ENCODE measurements around the gene TECR.
"Not testable (repeated sequence)": the region's sequence is repeated elsewhere in the genome, so short reads cannot be mapped to it uniquely, and the experiment has no call there.

Gene TECR

DNA sequence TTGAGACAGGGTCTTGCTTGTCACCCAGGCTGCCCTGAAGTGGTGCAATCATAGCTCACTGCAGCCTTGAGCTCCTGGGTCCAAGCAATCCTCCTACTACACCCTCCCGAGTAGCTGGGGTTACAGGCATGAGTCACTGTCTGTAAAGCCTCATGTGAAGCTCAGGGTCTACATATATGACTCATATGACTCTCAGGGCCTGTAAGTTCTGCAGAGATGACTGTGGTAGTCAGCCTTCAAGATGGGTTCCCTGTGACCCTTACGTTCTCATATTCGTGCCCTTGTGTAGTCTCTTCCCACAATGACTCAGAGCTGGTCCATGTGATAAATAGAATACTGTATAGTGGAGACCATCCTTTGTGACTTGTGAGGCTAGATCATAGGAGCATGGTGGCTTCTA is 55.8 kb downstream of the TECR start:
- H3K4me1 ChIP-seq (ENCODE audit: control extremely low read depth in 1 of 4, control insufficient read depth in 4 of 4, insufficient read depth in 4 of 4, low read length in 3 of 4); H3K27me3 ChIP-seq (replicated peaks in 2 of 5; ENCODE audit: control insufficient read depth in 4 of 5, insufficient read depth in 5 of 5, low read length in 4 of 5); H3K36me3 ChIP-seq (ENCODE audit: control insufficient read depth in 4 of 4, insufficient read depth in 4 of 4, low read length in 3 of 4); H3K4me3 ChIP-seq (ENCODE audit: control insufficient read depth in 1 of 7, extremely low read depth in 1 of 7, insufficient read depth in 4 of 7, low read depth in 2 of 7, low read length in 6 of 7); POLR2A ChIA-PET; CTCF ChIA-PET; H3K27ac ChIP-seq (ENCODE audit: insufficient read depth in 1 of 2, low read depth in 1 of 2, low read length in 2 of 2, poor library complexity in 1 of 2, severe bottlenecking in 2 of 2); H3K9me3 ChIP-seq (ENCODE audit: control extremely low read depth in 1 of 5, control insufficient read depth in 4 of 5, insufficient read depth in 2 of 5, low read depth in 1 of 5, low read length in 4 of 5): not testable (repeated sequence)
- WGBS (ENCODE audit: insufficient coverage), result no CpG with 5 or more reads among the region's 3 CpGs
- peak in 1 of 3 donors; percentile 47 for DNase-seq

DNA sequence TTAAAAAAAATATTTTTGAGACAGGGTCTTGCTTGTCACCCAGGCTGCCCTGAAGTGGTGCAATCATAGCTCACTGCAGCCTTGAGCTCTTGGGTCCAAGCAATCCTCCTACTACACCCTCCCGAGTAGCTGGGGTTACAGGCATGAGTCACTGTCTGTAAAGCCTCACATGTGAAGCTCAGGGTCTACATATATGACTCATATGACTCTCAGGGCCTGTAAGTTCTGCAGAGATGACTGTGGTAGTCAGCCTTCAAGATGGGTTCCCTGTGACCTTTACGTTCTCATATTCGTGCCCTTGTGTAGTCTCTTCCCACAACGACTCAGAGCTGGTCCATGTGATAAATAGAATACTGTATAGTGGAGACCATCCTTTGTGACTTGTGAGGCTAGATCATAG is 60.0 kb downstream of the TECR start:
- H3K9me3 ChIP-seq (ENCODE audit: control extremely low read depth in 1 of 5, control insufficient read depth in 4 of 5, insufficient read depth in 2 of 5, low read depth in 1 of 5, low read length in 4 of 5); H3K27ac ChIP-seq (ENCODE audit: insufficient read depth in 1 of 2, low read depth in 1 of 2, low read length in 2 of 2, poor library complexity in 1 of 2, severe bottlenecking in 2 of 2); POLR2A ChIA-PET; H3K27me3 ChIP-seq (replicated peaks in 2 of 5; ENCODE audit: control insufficient read depth in 4 of 5, insufficient read depth in 5 of 5, low read length in 4 of 5); CTCF ChIA-PET; H3K4me1 ChIP-seq (ENCODE audit: control extremely low read depth in 1 of 4, control insufficient read depth in 4 of 4, insufficient read depth in 4 of 4, low read length in 3 of 4); H3K36me3 ChIP-seq (ENCODE audit: control insufficient read depth in 4 of 4, insufficient read depth in 4 of 4, low read length in 3 of 4); H3K4me3 ChIP-seq (ENCODE audit: control insufficient read depth in 1 of 7, extremely low read depth in 1 of 7, insufficient read depth in 4 of 7, low read depth in 2 of 7, low read length in 6 of 7): not testable (repeated sequence)
- WGBS (ENCODE audit: insufficient coverage), result no CpG with 5 or more reads among the region's 4 CpGs
- peak in 1 of 3 donors; percentile 19 for DNase-seq

DNA sequence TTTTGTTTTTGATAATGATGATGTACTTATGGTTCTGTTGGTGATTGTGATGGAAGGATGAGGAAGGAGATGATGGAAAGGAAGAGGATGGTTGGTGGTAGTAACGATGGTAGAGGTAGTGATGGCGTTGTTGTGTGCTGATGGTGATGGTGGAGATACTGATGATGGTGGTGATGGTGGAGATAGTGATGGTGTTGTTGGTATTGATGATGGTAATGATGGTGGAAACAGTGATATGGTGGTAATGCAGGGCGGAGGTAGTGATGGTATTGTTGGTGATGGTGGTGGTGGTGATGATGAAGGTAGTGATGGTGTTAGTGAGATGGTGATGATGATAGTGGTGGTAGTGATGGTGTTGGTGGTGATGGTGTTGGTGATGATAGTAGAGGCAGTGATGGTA is 66.2 kb downstream of the TECR start:
- Histone ChIP-seq H3K9me3 (ENCODE audit: control extremely low read depth in 1 of 5, control insufficient read depth in 4 of 5, insufficient read depth in 2 of 5, low read depth in 1 of 5, low read length in 4 of 5) (peaks cover 0 to 3% (median 0%) of the 10 kb centered on the region in 5 experiments), H3K4me3 (ENCODE audit: control insufficient read depth in 1 of 7, extremely low read depth in 1 of 7, insufficient read depth in 4 of 7, low read depth in 2 of 7, low read length in 6 of 7) (no peak overlapping the region), H3K36me3 (ENCODE audit: control insufficient read depth in 4 of 4, insufficient read depth in 4 of 4, low read length in 3 of 4) (no peaks in the 10 kb centered on the region), H3K27ac (ENCODE audit: insufficient read depth in 1 of 2, low read depth in 1 of 2, low read length in 2 of 2, poor library complexity in 1 of 2, severe bottlenecking in 2 of 2) (no peak overlapping the region), H3K4me1 (ENCODE audit: control extremely low read depth in 1 of 4, control insufficient read depth in 4 of 4, insufficient read depth in 4 of 4, low read length in 3 of 4) (peaks cover 0 to 2% (median 0%) of the 10 kb centered on the region in 4 experiments), H3K27me3 (replicated peaks in 2 of 5; ENCODE audit: control insufficient read depth in 4 of 5, insufficient read depth in 5 of 5, low read length in 4 of 5) (no peaks in the 10 kb centered on the region)
- no peak for DNase-seq
- WGBS (ENCODE audit: insufficient coverage), result 88% methylated on average over 3 of the region's 3 CpGs
- POLR2A ChIA-PET, result no interaction called here
- CTCF ChIA-PET, result interaction anchor here (0.6 kb wide), 1 partner anchor 1172 kb away, joined by 3 read pairs; no protein-coding TSS in a partner anchor

DNA sequence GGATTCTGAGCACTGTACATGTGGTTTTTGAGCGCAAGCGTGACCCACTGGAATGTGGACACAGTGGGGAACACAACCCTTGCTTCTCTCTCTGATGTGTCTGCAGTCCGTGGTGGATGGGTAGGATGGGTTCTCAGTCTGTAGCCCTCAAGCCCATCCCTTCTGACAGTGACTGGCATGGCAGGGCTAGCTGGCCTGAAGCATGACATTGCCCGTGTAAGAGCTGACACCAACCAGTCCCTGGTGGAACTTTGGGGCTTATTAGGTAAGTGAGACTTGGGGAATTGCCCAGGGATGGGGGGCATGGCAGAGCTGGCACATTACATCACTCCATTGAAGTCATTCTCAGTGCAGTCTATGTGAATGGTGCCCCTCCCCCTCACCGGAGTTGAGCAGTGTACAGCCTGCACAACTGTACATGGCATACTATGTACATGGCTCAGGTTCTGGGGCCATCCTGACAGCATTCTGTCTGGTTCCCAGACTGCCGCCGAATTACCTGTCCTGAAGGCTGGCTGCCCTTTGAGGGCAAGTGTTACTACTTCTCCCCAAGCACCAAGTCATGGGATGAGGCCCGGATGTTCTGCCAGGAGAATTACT is 70.3 kb downstream of the TECR start:
- H3K9me3 ChIP-seq (ENCODE audit: control extremely low read depth in 1 of 5, control insufficient read depth in 4 of 5, insufficient read depth in 2 of 5, low read depth in 1 of 5, low read length in 4 of 5), result peaks cover 0 to 6% (median 3%) of the 10 kb centered on the region in 5 experiments
- DNase-seq, result no peak
- no peaks in the 10 kb centered on the region for H3K27me3 ChIP-seq (replicated peaks in 2 of 5; ENCODE audit: control insufficient read depth in 4 of 5, insufficient read depth in 5 of 5, low read length in 4 of 5)
- ChIA-PET POLR2A (no interaction called here), CTCF (no interaction called here)
- H3K4me1 ChIP-seq (ENCODE audit: control extremely low read depth in 1 of 4, control insufficient read depth in 4 of 4, insufficient read depth in 4 of 4, low read length in 3 of 4), result no peaks in the 10 kb centered on the region
- 98% methylated on average over 6 of the region's 8 CpGs for whole genome bisulfite sequencing (ENCODE audit: insufficient coverage)
- H3K36me3 ChIP-seq (ENCODE audit: control insufficient read depth in 4 of 4, insufficient read depth in 4 of 4, low read length in 3 of 4), result no peaks in the 10 kb centered on the region
- no peak overlapping the region for H3K27ac ChIP-seq (ENCODE audit: insufficient read depth in 1 of 2, low read depth in 1 of 2, low read length in 2 of 2, poor library complexity in 1 of 2, severe bottlenecking in 2 of 2)
- H3K4me3 ChIP-seq (ENCODE audit: control insufficient read depth in 1 of 7, extremely low read depth in 1 of 7, insufficient read depth in 4 of 7, low read depth in 2 of 7, low read length in 6 of 7), result no peak overlapping the region

DNA sequence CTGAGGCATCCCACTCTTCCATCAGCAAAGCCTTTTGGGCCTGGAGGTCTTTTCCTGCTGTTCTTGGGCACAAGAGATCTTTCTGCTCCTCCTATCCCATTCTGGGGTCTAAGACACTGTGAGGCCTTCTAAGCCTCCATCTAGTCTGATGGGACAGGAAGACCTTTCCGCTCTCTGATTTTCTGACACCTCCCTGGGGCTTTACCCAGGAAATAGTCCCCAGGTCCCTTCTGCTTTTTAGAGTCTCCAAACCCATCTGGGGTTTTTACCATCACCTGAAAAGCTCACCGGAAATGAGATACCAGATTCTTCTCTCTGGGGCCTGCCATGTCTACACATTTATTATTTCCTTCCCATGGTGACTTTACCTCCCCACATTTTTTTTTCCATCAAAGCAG is 74.6 kb downstream of the TECR start:
- Histone ChIP-seq H3K4me1 (ENCODE audit: control extremely low read depth in 1 of 4, control insufficient read depth in 4 of 4, insufficient read depth in 4 of 4, low read length in 3 of 4) (no peaks in the 10 kb centered on the region), H3K4me3 (ENCODE audit: control insufficient read depth in 1 of 7, extremely low read depth in 1 of 7, insufficient read depth in 4 of 7, low read depth in 2 of 7, low read length in 6 of 7) (no peak overlapping the region), H3K27me3 (replicated peaks in 2 of 5; ENCODE audit: control insufficient read depth in 4 of 5, insufficient read depth in 5 of 5, low read length in 4 of 5) (no peaks in the 10 kb centered on the region), H3K27ac (ENCODE audit: insufficient read depth in 1 of 2, low read depth in 1 of 2, low read length in 2 of 2, poor library complexity in 1 of 2, severe bottlenecking in 2 of 2) (no peak overlapping the region), H3K9me3 (ENCODE audit: control extremely low read depth in 1 of 5, control insufficient read depth in 4 of 5, insufficient read depth in 2 of 5, low read depth in 1 of 5, low read length in 4 of 5) (peaks cover 0 to 3% (median 0%) of the 10 kb centered on the region in 5 experiments), H3K36me3 (ENCODE audit: control insufficient read depth in 4 of 4, insufficient read depth in 4 of 4, low read length in 3 of 4) (no peaks in the 10 kb centered on the region)
- WGBS (ENCODE audit: insufficient coverage), result 71% methylated on average over 2 of the region's 2 CpGs
- ChIA-PET POLR2A (interaction anchor here (0.6 kb wide), 1 partner anchor 13 kb away, joined by 3 read pairs; no protein-coding TSS in a partner anchor), CTCF (no interaction called here)
- DNase-seq, result peak in 1 of 3 donors; percentile 31

DNA sequence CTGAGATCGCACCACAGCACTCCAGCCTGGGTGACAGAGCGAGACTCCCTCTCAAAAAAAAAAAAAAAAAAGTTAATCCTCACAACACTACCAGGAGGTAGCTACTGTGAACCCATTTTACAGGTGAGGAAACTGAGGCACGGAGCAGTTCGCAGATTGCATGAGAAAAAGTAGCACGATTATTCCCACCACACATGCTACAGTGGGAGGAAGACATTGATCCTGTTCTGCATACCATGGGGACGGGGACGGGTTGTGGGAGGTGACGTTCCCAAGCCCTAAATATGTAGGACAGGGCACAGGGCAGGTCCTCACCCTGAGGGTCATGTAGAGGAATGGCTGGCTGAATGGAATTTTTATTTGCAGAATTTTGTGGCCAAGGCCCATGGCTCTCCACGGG is 77.2 kb downstream of the TECR start:
- POLR2A ChIA-PET, result no interaction called here
- H3K27me3 ChIP-seq (replicated peaks in 2 of 5; ENCODE audit: control insufficient read depth in 4 of 5, insufficient read depth in 5 of 5, low read length in 4 of 5), result no peaks in the 10 kb centered on the region
- 80% methylated on average over 2 of the region's 9 CpGs for WGBS (ENCODE audit: insufficient coverage)
- DNase-seq, result no peak
- H3K36me3 ChIP-seq (ENCODE audit: control insufficient read depth in 4 of 4, insufficient read depth in 4 of 4, low read length in 3 of 4), result no peaks in the 10 kb centered on the region
- H3K4me1 ChIP-seq (ENCODE audit: control extremely low read depth in 1 of 4, control insufficient read depth in 4 of 4, insufficient read depth in 4 of 4, low read length in 3 of 4), result peaks cover 0 to 3% (median 0%) of the 10 kb centered on the region in 4 experiments
- no peak overlapping the region for H3K27ac ChIP-seq (ENCODE audit: insufficient read depth in 1 of 2, low read depth in 1 of 2, low read length in 2 of 2, poor library complexity in 1 of 2, severe bottlenecking in 2 of 2)
- peaks cover 0 to 3% (median 0%) of the 10 kb centered on the region in 5 experiments for H3K9me3 ChIP-seq (ENCODE audit: control extremely low read depth in 1 of 5, control insufficient read depth in 4 of 5, insufficient read depth in 2 of 5, low read depth in 1 of 5, low read length in 4 of 5)
- H3K4me3 ChIP-seq (ENCODE audit: control insufficient read depth in 1 of 7, extremely low read depth in 1 of 7, insufficient read depth in 4 of 7, low read depth in 2 of 7, low read length in 6 of 7), result no peak overlapping the region
- CTCF ChIA-PET, result no interaction called here

DNA sequence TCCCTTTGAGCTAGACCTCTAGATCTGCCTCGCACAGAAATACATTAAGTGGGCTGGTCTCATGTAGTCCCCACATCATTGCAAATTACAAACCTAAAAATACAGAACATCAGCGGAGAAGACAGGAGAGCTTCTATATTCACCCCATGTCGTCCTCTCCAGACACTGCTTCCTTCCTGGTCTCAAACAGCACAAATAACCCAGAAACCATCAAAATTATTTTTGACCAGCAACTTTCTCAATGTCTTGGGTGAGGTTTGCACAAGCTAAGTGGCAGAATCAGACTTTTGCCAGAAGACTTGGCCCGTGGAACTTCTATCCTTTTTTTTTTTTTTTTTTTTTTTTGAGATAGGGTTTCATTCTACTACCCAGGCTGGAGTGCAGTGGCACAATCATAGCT is 81.7 kb downstream of the TECR start:
- Histone ChIP-seq H3K9me3 (ENCODE audit: control extremely low read depth in 1 of 5, control insufficient read depth in 4 of 5, insufficient read depth in 2 of 5, low read depth in 1 of 5, low read length in 4 of 5) (no peaks in the 10 kb centered on the region), H3K4me1 (ENCODE audit: control extremely low read depth in 1 of 4, control insufficient read depth in 4 of 4, insufficient read depth in 4 of 4, low read length in 3 of 4) (peaks cover 4 to 21% (median 18%) of the 10 kb centered on the region in 4 experiments), H3K4me3 (ENCODE audit: control insufficient read depth in 1 of 7, extremely low read depth in 1 of 7, insufficient read depth in 4 of 7, low read depth in 2 of 7, low read length in 6 of 7) (no peak overlapping the region), H3K27me3 (replicated peaks in 2 of 5; ENCODE audit: control insufficient read depth in 4 of 5, insufficient read depth in 5 of 5, low read length in 4 of 5) (no peaks in the 10 kb centered on the region), H3K27ac (ENCODE audit: insufficient read depth in 1 of 2, low read depth in 1 of 2, low read length in 2 of 2, poor library complexity in 1 of 2, severe bottlenecking in 2 of 2) (no peak overlapping the region), H3K36me3 (ENCODE audit: control insufficient read depth in 4 of 4, insufficient read depth in 4 of 4, low read length in 3 of 4) (no peaks in the 10 kb centered on the region)
- 80% methylated on average over 1 of the region's 4 CpGs for WGBS (ENCODE audit: insufficient coverage)
- ChIA-PET POLR2A (interaction anchor here (0.9 kb wide), 1 partner anchor 79 kb away, joined by 4 read pairs; the partner anchor contains the start of gene ZNF333), CTCF (interaction anchor here (1.1 to 1.4 kb wide), 2 partner anchors 69 to 96 kb away, joined by 3 read pairs; no protein-coding TSS in a partner anchor)
- DNase-seq, result no peak
